ENCODE data around the gene SNX22.

SNX22 gene

DNA sequence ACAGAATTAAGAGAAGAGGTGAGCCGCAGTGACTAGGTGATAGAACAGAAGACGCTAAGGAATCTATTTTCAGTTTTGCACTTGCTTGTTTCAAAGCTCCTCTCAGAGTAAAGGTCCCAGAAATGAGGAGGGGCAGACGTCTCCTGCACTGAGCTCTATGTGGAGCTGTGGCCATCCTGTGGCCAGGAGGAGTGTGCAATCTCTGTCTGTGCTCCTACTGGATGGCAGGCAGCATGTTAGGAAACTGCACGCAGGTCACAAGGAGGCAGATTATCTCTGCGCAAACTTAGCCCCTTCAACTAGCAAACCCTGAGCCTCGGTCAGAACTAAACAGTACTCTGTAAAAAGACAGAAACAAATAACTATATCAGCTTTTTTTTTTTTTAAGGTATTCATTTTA, 42.4 kb downstream of the SNX22 start:
- DNase-seq (ENCODE audit: low read depth in 4 of 4, low spot score in 1 of 4), result no peak

DNA sequence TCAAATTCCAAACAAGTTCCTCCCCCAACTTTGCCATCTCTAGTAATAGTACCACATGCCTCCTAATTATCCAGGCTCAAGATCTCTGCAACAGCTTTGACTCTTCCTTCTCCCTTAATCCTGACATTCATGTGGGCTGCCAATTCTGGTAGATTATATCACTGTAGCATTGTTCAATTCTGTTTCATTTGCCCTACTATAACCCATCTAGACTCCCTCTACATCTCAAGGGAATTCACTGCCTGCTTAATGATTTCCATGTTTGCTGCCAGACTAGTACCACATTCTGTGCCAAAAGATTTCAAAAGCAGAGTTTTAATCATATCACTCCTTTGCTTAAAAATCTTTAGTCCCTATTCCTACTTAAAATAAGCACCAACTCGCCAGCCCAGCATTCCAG, 45.9 kb downstream of the SNX22 start:
- DNase-seq (ENCODE audit: low read depth in 4 of 4, low spot score in 1 of 4), result no peak

DNA sequence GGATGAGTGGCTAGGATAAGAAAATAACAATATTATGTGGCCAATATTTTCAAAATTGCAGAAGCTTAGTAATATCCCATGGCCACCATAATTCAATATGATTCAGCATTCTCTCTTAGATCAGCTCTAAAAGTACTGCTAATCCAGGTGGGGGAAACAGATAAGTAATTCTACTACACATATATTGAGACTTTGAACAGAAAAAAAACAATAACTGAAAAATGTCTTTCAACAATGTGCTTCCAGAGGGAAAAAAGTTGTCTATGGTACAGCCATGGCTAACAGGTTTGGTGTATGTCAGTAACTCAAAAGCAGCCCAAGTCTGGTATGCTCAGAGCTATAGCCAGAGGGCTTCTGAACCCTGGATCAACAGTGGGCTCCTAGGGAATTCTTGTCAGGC, 53.7 kb downstream of the SNX22 start:
- no peak for DNase-seq (ENCODE audit: low read depth in 4 of 4, low spot score in 1 of 4)

Data from stimulated activated CD4-positive, alpha-beta T cell treated with anti-CD3 and anti-CD28 coated beads, Interleukin-1b, Interleukin-23, amount 100 ng/mL, for 24 hours (primary cell).